Stimulated activated CD4-positive, alpha-beta T cell treated with anti-CD3 and anti-CD28 coated beads, Interleukin-2, amount 100 ng/mL, for 24 hours (primary cell): ENCODE results near the gene CNN3.
A peak's percentile ranks its signal among the peaks of the same experiment; 100 is the strongest.

Source experiments
- DNase-seq, 2 donors: peaks; one replicate each; pipeline ENCODE4 v3.0.0-alpha.2; 2020

Gene CNN3

GRCh38 chr1:94926915-94927404 lies at the start of gene CNN3:
Gene CNN3, minus strand, starts transcription at chr1:94927110. Its CDS starts 216 bp downstream, at chr1:94926894.
- DNase-seq, result peak; percentile 62 to 73

- no peak for DNase-seq
Observed at GRCh38 chr1:94974824-94975223, 47.9 kb upstream of the CNN3 start.

GRCh38 chr1:94974241-94974640 lies 47.3 kb upstream of the CNN3 start:
- no peak for DNase-seq

GRCh38 chr1:94973309-94973922 lies 46.5 kb upstream of the CNN3 start:
- DNase-seq, result no peak

GRCh38 chr1:94971491-94971924 lies 44.6 kb upstream of the CNN3 start:
- no peak for DNase-seq

- no peak for DNase-seq
Observed at GRCh38 chr1:94970783-94971182, 43.9 kb upstream of the CNN3 start.

GRCh38 chr1:94969137-94969536 lies 42.2 kb upstream of the CNN3 start:
- no peak for DNase-seq

GRCh38 chr1:94966033-94966432 lies 39.1 kb upstream of the CNN3 start:
- no peak for DNase-seq

GRCh38 chr1:94963864-94964263 lies 37.0 kb upstream of the CNN3 start:
- no peak for DNase-seq

GRCh38 chr1:94962409-94963265 lies 35.7 kb upstream of the CNN3 start:
- DNase-seq, result peak; percentile 8 to 25

- DNase-seq, result no peak
Observed at GRCh38 chr1:94961988-94962387, 35.1 kb upstream of the CNN3 start.

GRCh38 chr1:94961582-94961981 lies 34.7 kb upstream of the CNN3 start:
- no peak for DNase-seq

GRCh38 chr1:94958081-94958480 lies 31.2 kb upstream of the CNN3 start:
- DNase-seq, result no peak

GRCh38 chr1:94955767-94956632 lies 29.1 kb upstream of the CNN3 start:
- DNase-seq, result no peak

- no peak for DNase-seq
Observed at GRCh38 chr1:94954263-94955220, 27.6 kb upstream of the CNN3 start.

- DNase-seq, result no peak
Observed at GRCh38 chr1:94953746-94954145, 26.8 kb upstream of the CNN3 start.

GRCh38 chr1:94953107-94953506 lies 26.2 kb upstream of the CNN3 start:
- no peak for DNase-seq

- no peak for DNase-seq
Observed at GRCh38 chr1:94952539-94952938, 25.6 kb upstream of the CNN3 start.

- no peak for DNase-seq
Observed at GRCh38 chr1:94951509-94952208, 24.7 kb upstream of the CNN3 start.

- DNase-seq, result no peak
Observed at GRCh38 chr1:94951046-94951445, 24.1 kb upstream of the CNN3 start.
